ENCODE data around the gene EFNB1. TPM values are rescaled to one million over a fixed set of nuclear protein-coding genes. Genes with fewer than 3 reads are reported as not detected.

The EFNB1 gene
- total and polyA plus RNA-seq, 2 of the 8 experiments (the other 6 are each of a cell fraction or from before 2014, with no cell fraction given) = 2.3 to 5.4 TPM

- Histone ChIP-seq H2BK20ac (ENCODE audit: low read length) (no peak overlapping the region), H3K23ac (ENCODE audit: insufficient read length) (no peak overlapping the region), H3K56ac (replicated peaks; ENCODE audit: insufficient read length, low read depth, low read length) (no peak overlapping the region), H4K5ac (ENCODE audit: insufficient read length, low read depth, low read length) (no peak overlapping the region), H3K27ac (ENCODE audit: low read depth, low read length) (no peak overlapping the region), H3K14ac (ENCODE audit: insufficient read length) (no peak overlapping the region), H3K4me3 (ENCODE audit: extremely low read depth in 1 of 4, insufficient read depth in 2 of 4, low read depth in 3 of 4, low read length in 4 of 4) (no peak overlapping the region), H3K36me3 (ENCODE audit: control insufficient read depth in 2 of 4, insufficient read depth in 4 of 4, low read length in 3 of 4) (no peaks in the 10 kb centered on the region), H3K23me2 (ENCODE audit: low read depth, low read length) (no peaks in the 10 kb centered on the region), H2BK12ac (ENCODE audit: low read depth, low read length) (no peak overlapping the region), H2AFZ (ENCODE audit: low read length) (no peak overlapping the region), H3K4me1 (replicated peaks in 1 of 4; ENCODE audit: control insufficient read depth in 3 of 4, insufficient read depth in 4 of 4, low read length in 3 of 4) (no peaks in the 10 kb centered on the region), H3K9me3 (ENCODE audit: insufficient read depth in 2 of 2, low read depth in 1 of 2, low read length in 1 of 2) (no peaks in the 10 kb centered on the region), H4K91ac (replicated peaks; ENCODE audit: insufficient read length, low read length) (no peak overlapping the region), H4K8ac (ENCODE audit: extremely low read depth, insufficient read depth, low read length) (no peak overlapping the region), H3K4ac (replicated peaks; ENCODE audit: insufficient read length, low read depth, low read length) (no peak overlapping the region), H2BK5ac (ENCODE audit: low read depth, low read length) (no peak overlapping the region), H2BK120ac (replicated peaks; ENCODE audit: low read depth, low read length) (no peak overlapping the region), H3K9ac (replicated peaks in 1 of 4; ENCODE audit: extremely low read depth in 1 of 4, low read depth in 3 of 4, low read length in 3 of 4) (no peak overlapping the region), H2AK5ac (ENCODE audit: low read depth, low read length) (no peak overlapping the region), H3K4me2 (ENCODE audit: insufficient read depth in 1 of 2, low read depth in 2 of 2, low read length in 2 of 2) (no peak overlapping the region), H3K79me2 (ENCODE audit: control insufficient read depth in 1 of 2, insufficient read depth in 2 of 2, low read length in 2 of 2) (no peaks in the 10 kb centered on the region), H4K20me1 (replicated peaks in 1 of 2; ENCODE audit: control insufficient read depth in 1 of 2, insufficient read depth in 2 of 2, low read length in 2 of 2) (no peaks in the 10 kb centered on the region), H3K27me3 (replicated peaks in 1 of 4; ENCODE audit: control insufficient read depth in 3 of 4, extremely low read depth in 1 of 4, insufficient read depth in 3 of 4, low read length in 3 of 4) (no peaks in the 10 kb centered on the region), H2BK15ac (ENCODE audit: low read length) (no peak overlapping the region), H3K79me1 (ENCODE audit: low read depth, low read length) (no peaks in the 10 kb centered on the region), H3K18ac (ENCODE audit: extremely low read depth, low read length) (no peak overlapping the region)
- no peak for FAIRE-seq
- ChIA-PET CTCF (ENCODE audit: partially characterized antibody) (no interaction called here), POLR2A (ENCODE audit: partially characterized antibody) (no interaction called here)
- no peak for DNase-seq (ENCODE audit: low read depth in 1 of 2, low spot score in 2 of 2)
- TF ChIP-seq CREB1 (IDR thresholded peaks at IDR 0.05) = no peak
- no peak for TF ChIP-seq CHD2 (IDR thresholded peaks at IDR 0.05; ENCODE audit: low read length)
- no peak for TF ChIP-seq MAX (IDR thresholded peaks at IDR 0.05)
- no peak for TF ChIP-seq CHD1 (IDR thresholded peaks at IDR 0.05; ENCODE audit: low read depth, low read length)
- TF ChIP-seq EP300 (IDR thresholded peaks at IDR 0.05; ENCODE audit: borderline replicate concordance in 1 of 2, low read depth in 2 of 2, low read length in 2 of 2) = no peak
- WGBS, 2 experiments (ENCODE audit: extremely low coverage in 1 of 2, insufficient coverage in 1 of 2, insufficient read length in 1 of 2, insufficient replicate concordance in 2 of 2, low coverage in 1 of 2, low lambda C conversion rate in 2 of 2, missing lambda C conversion rate in 1 of 2) = 75% methylated on average over 3 of the region's 3 CpGs; no CpG with 5 or more reads in 1 of the 2 experiments
These were observed 38.9 kb upstream of the EFNB1 start for GRCh38 chrX:68789966-68790365.
